GM20000 (cell line): ENCODE data around the gene HIVEP3.

ENCODE experiments used
- DNase-seq: peaks from one replicate; pipeline ENCODE4 v3.0.0; 2012; ENCODE audit warnings: low spot score
- CTCF ChIP-seq: IDR thresholded peaks from 2 replicates; pipeline ENCODE4 v1.5.1; 2012; ENCODE audit warnings: mild to moderate bottlenecking, control low read depth; ENCODE audit errors: extremely low read depth, missing control alignments

The HIVEP3 gene

DNA sequence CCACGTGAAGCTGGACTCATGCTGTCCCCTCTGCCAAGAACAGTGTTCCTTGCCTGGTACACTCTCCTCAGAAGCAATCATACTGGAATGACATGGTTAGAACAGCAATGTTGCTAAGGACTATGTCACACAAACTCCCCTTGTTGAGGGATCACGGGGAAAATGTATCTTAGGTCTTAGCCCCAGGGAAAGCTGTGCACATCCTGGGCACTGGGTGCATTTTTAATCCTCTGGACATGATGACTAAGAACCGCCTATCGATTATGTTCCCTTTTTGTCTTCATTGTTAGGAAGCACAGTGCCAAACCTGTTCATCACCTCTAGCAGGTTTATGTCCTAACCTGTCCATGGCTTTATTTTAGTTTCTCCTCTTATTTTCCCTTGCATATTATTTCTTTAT lies 115.1 kb downstream of the HIVEP3 start:
- no peak for TF ChIP-seq CTCF
- no peak for DNase-seq

GRCh38 chr1:41802532-41803501 lies 115.9 kb downstream of the HIVEP3 start:
- no peak for TF ChIP-seq CTCF
- DNase-seq: peak; percentile 14

- TF ChIP-seq CTCF: no peak
- DNase-seq: peak; percentile 25
Measured at GRCh38 chr1:41800311-41800829, 118.4 kb downstream of the HIVEP3 start.

DNA sequence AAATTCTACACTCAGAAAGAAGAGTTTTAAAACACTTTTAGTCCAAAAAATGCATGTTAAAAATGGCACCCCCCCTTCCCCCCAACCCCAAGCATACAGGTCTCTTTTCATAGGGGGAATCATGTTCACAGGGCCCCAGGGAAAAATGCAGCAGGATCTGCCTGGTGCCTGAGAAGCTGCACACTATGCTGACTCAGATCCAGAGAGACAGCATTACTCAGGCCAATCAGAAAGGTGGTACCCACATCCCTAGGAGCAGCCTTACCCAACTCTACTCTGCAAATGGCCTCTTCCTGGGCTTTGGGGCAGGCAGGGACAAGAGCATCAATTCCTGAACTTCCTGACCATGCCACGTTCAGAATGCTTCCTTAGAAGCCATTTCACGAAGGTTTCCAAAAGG lies 119.0 kb downstream of the HIVEP3 start:
- no peak for DNase-seq
- no peak for TF ChIP-seq CTCF

DNA sequence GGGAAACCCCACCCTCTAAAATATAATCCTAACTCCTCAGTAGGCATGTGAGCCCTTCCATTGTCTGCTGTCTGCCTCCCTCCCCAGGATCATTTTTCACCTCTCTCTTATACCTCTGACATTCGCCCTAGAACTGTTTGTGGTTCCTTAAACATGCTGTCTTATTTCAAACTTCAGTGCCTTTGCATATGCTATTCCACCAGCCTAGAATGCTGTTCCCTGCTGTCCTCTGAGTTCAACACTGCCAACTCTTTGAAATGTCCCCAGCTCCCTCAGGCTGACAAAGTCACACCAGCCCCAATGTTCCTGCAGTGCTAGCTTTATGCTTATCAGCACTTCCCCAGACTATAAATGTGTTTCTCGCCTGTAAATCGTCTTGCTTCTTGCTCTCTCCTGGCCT lies 119.5 kb downstream of the HIVEP3 start:
- DNase-seq: no peak
- no peak for TF ChIP-seq CTCF

DNA sequence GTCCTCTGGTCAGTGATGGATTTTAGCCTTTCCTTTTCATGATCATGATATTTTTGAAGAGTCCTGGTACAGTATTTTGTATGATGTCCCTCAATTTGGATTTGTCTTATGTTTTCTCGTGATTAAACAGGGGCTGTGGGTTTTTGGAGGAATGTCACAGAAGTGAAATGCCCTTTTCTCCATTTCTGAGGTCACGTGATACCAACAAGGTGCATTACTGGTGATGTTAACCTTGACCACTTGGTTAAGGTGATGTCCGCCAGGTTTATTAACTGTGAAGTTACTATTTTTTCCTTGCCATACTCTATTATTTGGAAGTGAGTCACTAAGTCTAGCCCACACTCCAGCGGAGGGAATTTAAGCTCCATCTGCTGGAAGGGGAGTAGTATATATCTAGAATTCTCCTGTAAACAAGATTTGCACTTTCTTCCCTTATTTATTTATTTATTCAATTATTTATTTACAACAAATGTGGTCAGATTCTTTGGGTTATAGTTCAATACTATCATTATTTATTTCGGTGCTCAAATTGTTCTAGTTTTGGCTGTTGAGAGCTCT lies 123.4 kb downstream of the HIVEP3 start:
- TF ChIP-seq CTCF: no peak
- DNase-seq: no peak

DNA sequence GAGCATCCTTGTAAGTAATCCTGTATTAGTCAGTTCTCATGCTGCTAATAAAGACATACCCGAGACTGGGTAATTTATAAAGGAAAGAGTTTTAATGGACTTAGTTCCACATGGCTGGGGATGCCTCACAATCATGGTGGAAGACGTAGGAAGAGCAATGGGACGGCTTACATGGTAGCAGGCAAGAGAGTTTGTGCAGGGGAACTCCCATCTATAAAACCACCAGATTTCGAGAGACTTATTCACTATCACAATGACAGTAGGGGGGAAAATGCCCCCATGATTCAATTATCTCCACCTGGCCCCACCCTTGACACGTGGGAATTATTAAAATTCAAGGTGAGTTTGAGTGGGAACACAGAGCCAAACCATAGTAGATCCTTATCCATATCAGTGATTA lies 124.7 kb downstream of the HIVEP3 start:
- no peak for TF ChIP-seq CTCF
- DNase-seq: no peak
